HCT116 (cell line): Measurements from ENCODE around the gene TRPC4. TPM values are rescaled to one million over a fixed set of nuclear protein-coding genes. Genes with fewer than 3 reads are reported as not detected.

Source experiments
- ATAC-seq: fragments of 200-7000 bp; cut with Tn5 transposase; 2 replicates; pipeline ENCODE4 v1.9.1; 2020; ENCODE audit warnings: mild to moderate bottlenecking, moderate library complexity
- BruUV-seq: library from RNA; stranded (reverse); fragments of 400-500 nt; replicated peaks from 2 replicates; lab custom pipeline; 2021; lab: Mats Ljungman, UMichigan
- CTCF ChIA-PET: fragments of 300-600 bp; sonication (Branson Sonifier 250); formaldehyde crosslinking; loops from one replicate; lab custom pipeline; 2021; ENCODE audit warnings: antibody characterized with exemption; lab: Charles Lee
- POLR2A ChIA-PET: fragments of 300-600, 350-600 bp; sonication (Branson Sonifier 250); formaldehyde crosslinking; loops from one replicate; lab custom pipeline; 2021; ENCODE audit warnings: antibody characterized with exemption; lab: Charles Lee
- RAD21 ChIA-PET, 2 experiments: fragments of 300-600 bp; sonication (Branson Sonifier 250); formaldehyde crosslinking; loops; one replicate each; lab custom pipeline; 2023; ENCODE audit warnings: low total read pairs in 2 of 2; ENCODE audit not compliant: uncharacterized antibody in 2 of 2, unreplicated experiment in 2 of 2, low non-redundant PET in 1 of 2; lab: Charles Lee
- DNase-seq: peaks from one replicate; pipeline ENCODE4 v3.0.0-alpha.2; 2010; ENCODE audit warnings: low read depth, low spot score
- H2AFZ ChIP-seq: fragments of 200-600 bp; shearing (Covaris generic), sonication (generic); 2 replicates; pipeline ENCODE4 v1.6.1; 2017; ENCODE audit warnings: low read depth, mixed run types, mixed read lengths, antibody characterized with exemption, low read length; ENCODE audit not compliant: poor library complexity, severe bottlenecking
- H3K27ac ChIP-seq: 2 replicates; pipeline ENCODE4 v1.5.1; 2012; ENCODE audit warnings: low read depth, low read length
- H3K27me3 ChIP-seq: fragments of 200-600 bp; sonication (generic); 2 replicates; pipeline ENCODE4 v1.6.1; 2016; ENCODE audit warnings: mixed run types, low read length, mixed read lengths; ENCODE audit not compliant: insufficient read depth
- H3K36me3 ChIP-seq, 2 experiments: fragments of 200-500 bp in 1 of 2; fragments of 200-600 bp in 1 of 2; sonication (Bioruptor generic) in 1 of 2; sonication (generic) in 1 of 2; 2 replicates each; pipeline versions ENCODE4 v1.5.1 to v1.6.1; 2014 to 2016; ENCODE audit warnings: low read length in 2 of 2, inconsistent platforms in 1 of 2, mixed read lengths in 1 of 2, mixed run types in 1 of 2; ENCODE audit not compliant: insufficient read depth in 2 of 2, control insufficient read depth in 1 of 2
- H3K4me1 ChIP-seq, 2 experiments: fragments of 200-600 bp in 1 of 2; sonication (generic) in 1 of 2; 2 replicates each; pipeline versions ENCODE4 v1.5.1 to v1.6.1; 2012 to 2017; ENCODE audit warnings: low read length in 2 of 2, inconsistent platforms in 1 of 2, mild to moderate bottlenecking in 1 of 2, mixed read lengths in 1 of 2, mixed run types in 1 of 2, moderate library complexity in 1 of 2; ENCODE audit not compliant: insufficient read depth in 2 of 2, control insufficient read depth in 1 of 2
- H3K4me2 ChIP-seq: fragments of 200-600 bp; sonication (generic); 2 replicates; pipeline ENCODE4 v1.6.1; 2017; ENCODE audit warnings: mixed run types, low read length, mixed read lengths
- H3K4me3 ChIP-seq, 2 experiments: fragments of 200-600 bp in 1 of 2; sonication (generic) in 1 of 2; replicated peaks in 1 of 2; 2 replicates each; pipeline ENCODE4 v1.5.1; 2011 to 2016; ENCODE audit warnings: low read length in 2 of 2, control low read depth in 1 of 2, low read depth in 1 of 2, mild to moderate bottlenecking in 1 of 2, mixed read lengths in 1 of 2, mixed run types in 1 of 2
- H3K79me2 ChIP-seq: fragments of 200-600 bp; sonication (generic); 2 replicates; pipeline ENCODE4 v1.6.1; 2017; ENCODE audit warnings: mild to moderate bottlenecking, mixed run types, low read length, moderate library complexity, mixed read lengths; ENCODE audit not compliant: insufficient read depth
- H3K9ac ChIP-seq: fragments of 200-600 bp; sonication (generic); 2 replicates; pipeline ENCODE4 v1.6.1; 2016; ENCODE audit warnings: low read length, mixed read lengths
- H3K9me2 ChIP-seq: fragments of 200-600 bp; sonication (generic), shearing (Covaris generic); 2 replicates; pipeline ENCODE4 v1.6.1; 2017; ENCODE audit warnings: mixed run types, mild to moderate bottlenecking, moderate library complexity; ENCODE audit not compliant: insufficient read depth
- H3K9me3 ChIP-seq, 2 experiments: fragments of 200-500 bp in 1 of 2; fragments of 200-600 bp in 1 of 2; sonication (Bioruptor generic) in 1 of 2; sonication (generic) in 1 of 2; 2 replicates each; pipeline ENCODE4 v1.6.1; 2014 to 2017; ENCODE audit warnings: low read length in 2 of 2, mixed read lengths in 2 of 2, inconsistent platforms in 1 of 2, low read depth in 1 of 2, mild to moderate bottlenecking in 1 of 2, mixed run types in 1 of 2, moderate library complexity in 1 of 2; ENCODE audit not compliant: control insufficient read depth in 1 of 2, insufficient read depth in 1 of 2
- H4K20me1 ChIP-seq: fragments of 200-600 bp; sonication (generic), shearing (Covaris generic); 2 replicates; pipeline ENCODE4 v1.6.1; 2017; ENCODE audit warnings: mixed run types, mild to moderate bottlenecking, moderate library complexity; ENCODE audit not compliant: insufficient read depth
- CBX3 ChIP-seq: IDR thresholded peaks from 2 replicates; pipeline ENCODE4 v1.6.1; 2012; ENCODE audit warnings: low read depth
- CEBPB ChIP-seq: IDR thresholded peaks from 2 replicates; pipeline ENCODE4 v1.6.1; 2012; ENCODE audit warnings: low read depth
- EZH2phosphoT487 ChIP-seq: fragments of 200-600 bp; IDR thresholded peaks from 2 replicates; pipeline ENCODE4 v1.6.1; 2018; ENCODE audit warnings: antibody characterized with exemption, borderline replicate concordance
- FOSL1 ChIP-seq: IDR thresholded peaks from 2 replicates; pipeline ENCODE4 v1.6.1; 2012; ENCODE audit warnings: low read depth
- JUND ChIP-seq: IDR thresholded peaks from 2 replicates; pipeline ENCODE4 v1.6.1; 2012
- POLR2A ChIP-seq: IDR thresholded peaks from 2 replicates; pipeline ENCODE4 v1.7.0; 2011; ENCODE audit warnings: borderline replicate concordance; ENCODE audit not compliant: insufficient read depth, insufficient read length; ENCODE audit errors: extremely low read depth
- POLR2AphosphoS5 ChIP-seq: IDR thresholded peaks from 2 replicates; pipeline ENCODE4 v1.6.1; 2011; ENCODE audit warnings: mild to moderate bottlenecking, low read depth, low read length, moderate library complexity
- SIN3A ChIP-seq: IDR thresholded peaks from 2 replicates; pipeline ENCODE4 v1.6.1; 2012; ENCODE audit warnings: low read depth
- SP1 ChIP-seq: IDR thresholded peaks from 2 replicates; pipeline ENCODE4 v1.6.1; 2012; ENCODE audit warnings: low read depth
- YY1 ChIP-seq: IDR thresholded peaks from 2 replicates; pipeline ENCODE4 v1.6.1; 2011; ENCODE audit warnings: low read length, low read depth, moderate library complexity, mild to moderate bottlenecking; ENCODE audit not compliant: insufficient replicate concordance; ENCODE audit errors: extremely low read depth
- ZNF274 ChIP-seq: fragments of 200-500 bp; sonication (Bioruptor generic); IDR thresholded peaks from 2 replicates; pipeline ENCODE4 v1.6.1; 2014; ENCODE audit warnings: mild to moderate bottlenecking, low read depth, low read length, inconsistent platforms
- intact Hi-C: fragments of 100-400 bp; cut with micrococcal nuclease; formaldehyde crosslinking; loops from 2 replicates; pipeline ENCODE4 v1.10.0; 2022
- total RNA-seq: library from RNA; stranded (reverse); gene quantifications from one replicate; pipeline ENCODE4 v1.2.1, GENCODE V29; 2021; ENCODE audit not compliant: unreplicated experiment
- TF ChIP-seq, protein P1 (sequence below): IDR thresholded peaks from 2 replicates; pipeline ENCODE4 v1.6.1; 2012
- TF ChIP-seq, protein P2 (sequence below), 3 experiments: fragments of 200-600 bp in 1 of 3; sonication (generic) in 1 of 3; IDR thresholded peaks in 2 of 3; conservative IDR thresholded peaks in 1 of 3; 2 replicates each; pipeline ENCODE4 v1.5.1; 2012 to 2017; ENCODE audit warnings: low read depth in 2 of 3, low read length in 2 of 3, antibody characterized with exemption in 1 of 3, borderline replicate concordance in 1 of 3, control low read depth in 1 of 3, mild to moderate bottlenecking in 1 of 3, mixed read lengths in 1 of 3, mixed run types in 1 of 3, moderate library complexity in 1 of 3; ENCODE audit not compliant: insufficient read depth in 1 of 3
- TF ChIP-seq, protein P3 (sequence below): IDR thresholded peaks from 2 replicates; pipeline ENCODE4 v1.6.1; 2011; ENCODE audit warnings: mild to moderate bottlenecking, low read length, moderate library complexity; ENCODE audit not compliant: insufficient replicate concordance; ENCODE audit errors: extremely low read depth
- TF ChIP-seq, protein P4 (sequence below): IDR thresholded peaks from 2 replicates; pipeline ENCODE4 v1.6.1; 2012

Gene TRPC4
- total RNA-seq, 1 experiment from 2014 or later: not detected

DNA sequence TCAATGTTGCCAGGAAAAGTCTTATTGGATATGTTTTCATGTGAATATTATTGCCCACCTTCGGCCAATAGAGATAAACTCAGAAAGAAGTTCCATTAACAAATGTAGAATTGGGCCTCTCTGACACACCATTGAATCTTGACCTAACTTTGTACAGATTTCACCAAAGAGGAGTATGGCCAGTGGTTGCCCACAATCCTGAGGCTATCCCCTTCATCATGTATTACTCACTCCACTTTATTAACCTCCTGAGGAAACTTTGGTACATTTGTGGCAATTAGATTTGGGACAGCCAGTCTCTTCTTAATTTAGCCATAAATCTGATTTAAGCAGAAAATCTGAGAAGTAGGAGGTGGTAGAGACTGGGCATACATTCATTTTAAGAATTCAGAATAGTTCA is 217.7 kb downstream of the TRPC4 start:
- no peaks in the 10 kb centered on the region for H3K4me1 ChIP-seq
- no peak for ATAC-seq
- H3K4me2 ChIP-seq: no peak overlapping the region
- H4K20me1 ChIP-seq: no peaks in the 10 kb centered on the region
- ChIA-PET CTCF (no interaction called here), RAD21 (no interaction called here), POLR2A (no interaction called here)
- no peak overlapping the region for H2AFZ ChIP-seq
- no peaks in the 10 kb centered on the region for H3K79me2 ChIP-seq
- no peaks in the 10 kb centered on the region for H3K27me3 ChIP-seq
- TF ChIP-seq ZNF274: no peak
- no peak for TF ChIP-seq JUND
- TF ChIP-seq, protein P1, sequence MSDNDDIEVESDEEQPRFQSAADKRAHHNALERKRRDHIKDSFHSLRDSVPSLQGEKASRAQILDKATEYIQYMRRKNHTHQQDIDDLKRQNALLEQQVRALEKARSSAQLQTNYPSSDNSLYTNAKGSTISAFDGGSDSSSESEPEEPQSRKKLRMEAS: no peak
- TF ChIP-seq CBX3: no peak
- TF ChIP-seq SP1: no peak
- TF ChIP-seq EZH2phosphoT487: no peak
- TF ChIP-seq, protein P2, sequence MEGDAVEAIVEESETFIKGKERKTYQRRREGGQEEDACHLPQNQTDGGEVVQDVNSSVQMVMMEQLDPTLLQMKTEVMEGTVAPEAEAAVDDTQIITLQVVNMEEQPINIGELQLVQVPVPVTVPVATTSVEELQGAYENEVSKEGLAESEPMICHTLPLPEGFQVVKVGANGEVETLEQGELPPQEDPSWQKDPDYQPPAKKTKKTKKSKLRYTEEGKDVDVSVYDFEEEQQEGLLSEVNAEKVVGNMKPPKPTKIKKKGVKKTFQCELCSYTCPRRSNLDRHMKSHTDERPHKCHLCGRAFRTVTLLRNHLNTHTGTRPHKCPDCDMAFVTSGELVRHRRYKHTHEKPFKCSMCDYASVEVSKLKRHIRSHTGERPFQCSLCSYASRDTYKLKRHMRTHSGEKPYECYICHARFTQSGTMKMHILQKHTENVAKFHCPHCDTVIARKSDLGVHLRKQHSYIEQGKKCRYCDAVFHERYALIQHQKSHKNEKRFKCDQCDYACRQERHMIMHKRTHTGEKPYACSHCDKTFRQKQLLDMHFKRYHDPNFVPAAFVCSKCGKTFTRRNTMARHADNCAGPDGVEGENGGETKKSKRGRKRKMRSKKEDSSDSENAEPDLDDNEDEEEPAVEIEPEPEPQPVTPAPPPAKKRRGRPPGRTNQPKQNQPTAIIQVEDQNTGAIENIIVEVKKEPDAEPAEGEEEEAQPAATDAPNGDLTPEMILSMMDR (IDR thresholded peaks at IDR 0.05 in 2 of 3, conservative IDR thresholded peaks at IDR 0.05 in 1 of 3; ENCODE audit: borderline replicate concordance in 1 of 3, insufficient read depth in 1 of 3, low read depth in 2 of 3, low read length in 2 of 3): no peak
- TF ChIP-seq FOSL1: no peak
- TF ChIP-seq, protein P3, sequence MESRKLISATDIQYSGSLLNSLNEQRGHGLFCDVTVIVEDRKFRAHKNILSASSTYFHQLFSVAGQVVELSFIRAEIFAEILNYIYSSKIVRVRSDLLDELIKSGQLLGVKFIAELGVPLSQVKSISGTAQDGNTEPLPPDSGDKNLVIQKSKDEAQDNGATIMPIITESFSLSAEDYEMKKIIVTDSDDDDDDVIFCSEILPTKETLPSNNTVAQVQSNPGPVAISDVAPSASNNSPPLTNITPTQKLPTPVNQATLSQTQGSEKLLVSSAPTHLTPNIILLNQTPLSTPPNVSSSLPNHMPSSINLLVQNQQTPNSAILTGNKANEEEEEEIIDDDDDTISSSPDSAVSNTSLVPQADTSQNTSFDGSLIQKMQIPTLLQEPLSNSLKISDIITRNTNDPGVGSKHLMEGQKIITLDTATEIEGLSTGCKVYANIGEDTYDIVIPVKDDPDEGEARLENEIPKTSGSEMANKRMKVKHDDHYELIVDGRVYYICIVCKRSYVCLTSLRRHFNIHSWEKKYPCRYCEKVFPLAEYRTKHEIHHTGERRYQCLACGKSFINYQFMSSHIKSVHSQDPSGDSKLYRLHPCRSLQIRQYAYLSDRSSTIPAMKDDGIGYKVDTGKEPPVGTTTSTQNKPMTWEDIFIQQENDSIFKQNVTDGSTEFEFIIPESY: no peak
- TF ChIP-seq POLR2AphosphoS5: no peak
- no peak for TF ChIP-seq SIN3A
- no peak for TF ChIP-seq CEBPB
- TF ChIP-seq, protein P4, sequence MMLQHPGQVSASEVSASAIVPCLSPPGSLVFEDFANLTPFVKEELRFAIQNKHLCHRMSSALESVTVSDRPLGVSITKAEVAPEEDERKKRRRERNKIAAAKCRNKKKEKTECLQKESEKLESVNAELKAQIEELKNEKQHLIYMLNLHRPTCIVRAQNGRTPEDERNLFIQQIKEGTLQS: no peak
- TF ChIP-seq POLR2A: no peak
- no peak for TF ChIP-seq YY1
- no peak overlapping the region for H3K9ac ChIP-seq
- peaks cover 13 to 31% of the 10 kb centered on the region in 2 experiments; a peak in 3 of 4 replicates for H3K9me3 ChIP-seq
- intact Hi-C loops: no loop called here
- BruUV-seq: no TSS peak
- H3K36me3 ChIP-seq: no peaks in the 10 kb centered on the region
- no peak for DNase-seq
- H3K27ac ChIP-seq: no peak overlapping the region
- no peak overlapping the region for H3K4me3 ChIP-seq
- no peaks in the 10 kb centered on the region for H3K9me2 ChIP-seq
